Measurements from ENCODE around the gene CNR1.

The CNR1 gene

GRCh38 chr6:88143421-88144157, 22.6 kb downstream of the CNR1 start:
- no peak for DNase-seq

- DNase-seq = no peak
Observed at GRCh38 chr6:88142297-88142668, 23.9 kb downstream of the CNR1 start.

DNA sequence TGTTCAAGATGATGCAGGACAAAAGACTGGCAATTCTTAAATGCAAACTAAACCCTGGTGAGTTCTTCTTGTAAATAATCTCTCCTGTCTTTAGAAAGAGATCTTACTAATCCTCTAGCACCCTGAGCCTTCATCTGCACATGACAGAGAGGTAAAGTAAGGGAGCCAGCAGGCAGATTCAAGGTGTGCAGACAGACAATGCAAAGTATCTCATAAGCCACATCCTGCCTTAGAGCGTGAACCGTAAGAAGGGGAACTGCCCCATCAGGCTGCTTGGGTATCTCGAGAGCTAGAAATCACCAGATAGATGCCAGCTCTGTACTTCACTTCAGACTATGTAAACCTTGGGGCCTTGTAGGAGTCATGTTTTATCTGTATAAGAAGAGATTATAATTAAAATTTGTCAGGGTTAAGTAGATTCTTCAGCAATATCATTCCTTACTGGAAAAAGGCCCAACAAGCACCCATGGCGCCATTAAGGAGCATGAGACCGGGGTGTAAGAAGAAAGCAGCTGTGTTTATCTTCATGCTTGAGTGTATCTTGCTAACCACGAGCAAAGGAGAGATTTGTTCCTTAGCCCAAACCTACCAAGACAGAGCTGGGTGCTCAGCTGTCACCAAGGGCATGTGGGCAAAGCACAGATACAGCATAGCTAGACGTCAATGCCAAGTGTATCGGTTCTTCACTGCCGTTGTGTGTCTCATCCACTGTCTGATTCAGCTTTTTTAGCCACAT, 24.4 kb downstream of the CNR1 start:
- no peak for DNase-seq

DNA sequence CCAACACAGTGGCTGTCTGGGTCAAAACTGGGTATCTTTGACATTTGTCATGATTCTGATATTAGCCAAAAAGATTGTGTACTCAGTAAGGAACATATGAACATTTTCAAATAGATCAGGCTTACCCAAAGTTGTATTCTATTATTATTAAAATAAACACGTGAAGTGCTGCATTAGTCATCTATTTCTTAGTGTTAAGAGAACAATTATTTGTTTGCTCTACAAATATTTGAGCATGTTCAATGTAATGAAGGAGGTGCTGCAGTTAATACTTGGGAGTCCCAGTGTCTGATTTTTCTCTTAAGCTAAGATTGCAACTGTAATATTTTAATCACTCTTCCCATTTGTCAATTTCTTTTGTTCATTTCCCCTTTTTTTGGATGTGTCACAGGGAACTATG, 28.2 kb downstream of the CNR1 start:
- no peak for DNase-seq

DNA sequence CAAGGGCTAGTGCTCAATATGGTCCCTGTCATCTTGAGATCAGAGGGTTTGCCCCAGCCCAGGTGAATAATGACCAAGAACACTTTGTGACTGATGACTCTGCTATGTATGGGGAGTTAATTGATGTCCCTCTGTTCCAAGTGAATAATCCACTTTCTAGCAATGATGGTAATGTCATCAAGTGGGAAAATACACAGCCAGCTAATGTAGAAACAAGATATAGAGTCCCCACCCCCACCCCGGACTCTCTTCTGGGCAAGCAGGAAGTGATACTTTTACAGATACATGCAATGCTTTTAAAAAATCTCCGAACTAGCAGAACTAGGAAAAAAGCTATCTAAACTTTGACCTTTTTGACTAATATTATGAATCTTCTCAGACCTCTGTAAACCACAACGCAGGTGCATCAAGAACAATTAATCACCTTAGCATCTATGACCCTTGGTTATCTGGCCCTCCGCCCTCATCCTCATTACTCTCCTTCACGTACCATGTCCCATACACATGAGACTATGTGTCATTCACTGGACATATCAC, 30.5 kb downstream of the CNR1 start:
- DNase-seq = no peak

DNA sequence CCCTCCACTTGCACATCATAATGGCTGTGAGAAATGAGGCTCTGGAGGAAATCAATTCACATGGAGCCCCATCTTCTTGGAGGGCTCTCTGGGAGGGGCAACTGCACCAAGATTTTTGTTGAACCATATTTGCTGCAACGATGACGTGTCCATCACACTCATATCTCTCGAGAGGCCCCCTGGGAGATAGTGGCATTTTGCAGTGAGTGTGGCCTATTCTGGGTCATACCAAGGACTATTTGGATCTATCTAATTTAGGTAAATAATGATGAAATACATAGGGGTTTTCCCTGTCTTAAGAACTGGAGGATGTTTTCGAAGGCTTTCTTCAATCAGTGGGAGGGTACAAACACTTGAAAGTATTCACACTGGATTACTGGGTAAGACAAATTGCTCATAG, 31.6 kb downstream of the CNR1 start:
- no peak for DNase-seq

DNA sequence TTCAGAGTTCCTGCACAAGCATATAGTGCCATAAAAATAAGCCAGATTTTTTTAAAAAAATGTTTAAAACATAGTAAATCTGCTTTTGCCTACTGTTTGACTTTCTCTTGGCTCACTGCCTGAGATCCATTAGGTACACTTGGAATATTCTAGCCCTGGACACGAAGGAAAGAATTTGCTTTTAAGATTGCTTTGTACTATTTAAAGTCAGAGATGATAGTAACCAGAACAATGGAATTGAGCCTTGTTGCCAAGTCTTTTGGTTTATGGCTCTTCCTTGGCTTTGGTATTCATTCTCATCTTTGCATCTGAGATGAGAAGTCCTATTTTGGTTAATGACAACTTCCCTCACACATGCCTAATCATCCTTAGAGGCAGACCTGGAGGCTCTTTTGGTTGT, 32.4 kb downstream of the CNR1 start:
- DNase-seq = no peak

DNA sequence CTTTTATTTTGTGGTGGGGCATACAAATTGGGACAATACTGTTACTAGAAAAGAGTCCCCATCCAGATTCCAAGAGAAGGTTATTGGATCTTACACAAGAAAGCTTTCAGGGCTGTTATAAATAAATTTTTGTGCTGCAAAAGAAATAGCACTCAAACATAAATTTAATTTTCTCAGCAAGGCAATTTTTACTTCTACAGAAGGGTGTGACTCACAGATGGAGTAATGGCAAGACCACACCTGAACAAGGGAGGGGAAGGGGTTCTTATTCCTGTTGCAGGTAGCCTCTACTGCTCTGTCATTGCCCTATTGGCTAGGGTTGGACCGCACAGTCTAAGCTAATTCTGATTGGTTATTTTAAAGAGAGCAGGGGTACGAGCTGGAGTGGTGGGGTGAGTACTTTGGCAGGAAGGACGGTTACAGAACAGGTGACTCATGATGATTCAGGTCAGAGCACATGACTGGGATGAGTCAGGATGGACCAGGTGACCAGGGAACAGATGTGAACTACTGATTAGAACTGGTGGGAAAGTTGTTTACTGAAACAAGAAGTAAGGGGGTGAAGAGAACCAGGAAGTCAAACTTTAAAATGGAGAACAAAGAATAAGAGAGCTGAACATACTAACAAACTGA, 41.1 kb downstream of the CNR1 start:
- DNase-seq = no peak

GRCh38 chr6:88120635-88121034, 45.5 kb downstream of the CNR1 start:
- DNase-seq = no peak

GRCh38 chr6:88119769-88120168, 46.4 kb downstream of the CNR1 start:
- no peak for DNase-seq

DNA sequence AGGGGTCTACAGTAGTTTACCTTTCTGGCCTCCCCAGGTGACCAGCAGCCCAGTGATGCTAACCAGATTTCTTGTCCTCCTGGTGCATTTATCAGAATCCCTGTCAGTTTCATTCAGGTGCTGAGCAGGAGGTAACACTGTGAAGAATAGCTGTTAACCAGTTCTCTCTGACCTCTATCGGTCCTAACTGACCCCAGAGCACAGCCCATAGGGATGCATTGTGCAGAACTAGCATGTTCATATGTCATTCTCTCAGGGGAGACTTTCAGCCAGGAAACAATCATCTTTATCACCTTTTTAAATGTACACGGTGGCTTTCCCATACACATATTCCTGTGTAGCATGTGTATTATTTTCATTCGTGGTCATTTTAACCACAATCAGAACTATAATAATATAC, 49.9 kb downstream of the CNR1 start:
- no peak for DNase-seq

DNA sequence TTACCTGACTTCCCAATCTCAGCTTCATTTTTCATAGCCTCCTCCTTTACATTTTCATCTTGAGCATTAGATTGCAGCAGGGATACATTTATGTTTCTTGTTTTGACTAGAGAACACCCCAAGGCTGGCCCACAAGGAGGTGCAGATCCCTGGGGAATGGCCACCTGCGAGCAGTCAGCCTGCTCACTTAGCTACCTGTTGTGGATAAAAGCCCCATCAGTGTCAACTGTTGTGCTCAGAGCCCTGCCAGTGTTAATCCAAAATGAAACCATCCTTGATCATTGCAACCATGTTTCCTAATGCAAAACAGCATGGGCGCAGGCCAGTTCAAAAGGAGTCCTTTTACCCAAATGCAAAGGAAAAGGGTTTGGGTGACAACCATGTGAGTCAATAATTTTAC, 50.8 kb downstream of the CNR1 start:
- no peak for DNase-seq

GRCh38 chr6:88114838-88115237, 51.3 kb downstream of the CNR1 start:
- DNase-seq = no peak

GRCh38 chr6:88111991-88112390, 54.2 kb downstream of the CNR1 start:
- DNase-seq = no peak

GRCh38 chr6:88107241-88107640, 58.9 kb downstream of the CNR1 start:
- no peak for DNase-seq

GRCh38 chr6:88105741-88106340, 60.3 kb downstream of the CNR1 start:
- no peak for DNase-seq
